Activated T-cell treated with anti-CD3 and anti-CD28 coated beads for 48 hours (primary cell): ENCODE results near the gene MCCD1.

Experiments
- DNase-seq: peaks from one replicate; pipeline ENCODE4 v3.0.0-alpha.2; 2020; ENCODE audit warnings: low read depth

MCCD1 gene

DNA sequence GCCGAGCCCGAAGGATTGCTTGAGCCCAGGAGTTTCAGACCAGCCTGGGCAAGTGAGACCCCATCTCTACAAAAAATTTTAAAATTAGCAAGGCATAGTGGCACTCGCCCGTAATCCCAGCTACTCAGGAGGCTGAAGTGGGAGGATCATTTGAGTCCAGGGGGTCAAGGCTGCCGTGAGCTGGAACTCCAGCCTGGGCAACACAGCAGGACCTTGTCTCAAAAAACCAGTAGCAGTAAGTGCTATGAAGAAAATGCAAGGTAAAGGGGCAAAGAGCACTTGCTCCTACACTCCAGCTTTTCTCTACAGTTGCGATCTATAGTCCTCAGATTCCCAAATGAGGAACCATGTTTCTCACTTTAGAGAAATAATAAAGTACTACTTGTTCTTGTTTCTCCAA, 14.9 kb downstream of the MCCD1 start:
- DNase-seq = no peak

GRCh38 chr6:31544676-31545075, 15.9 kb downstream of the MCCD1 start:
- no peak for DNase-seq

GRCh38 chr6:31545291-31545690, 16.5 kb downstream of the MCCD1 start:
- no peak for DNase-seq

DNA sequence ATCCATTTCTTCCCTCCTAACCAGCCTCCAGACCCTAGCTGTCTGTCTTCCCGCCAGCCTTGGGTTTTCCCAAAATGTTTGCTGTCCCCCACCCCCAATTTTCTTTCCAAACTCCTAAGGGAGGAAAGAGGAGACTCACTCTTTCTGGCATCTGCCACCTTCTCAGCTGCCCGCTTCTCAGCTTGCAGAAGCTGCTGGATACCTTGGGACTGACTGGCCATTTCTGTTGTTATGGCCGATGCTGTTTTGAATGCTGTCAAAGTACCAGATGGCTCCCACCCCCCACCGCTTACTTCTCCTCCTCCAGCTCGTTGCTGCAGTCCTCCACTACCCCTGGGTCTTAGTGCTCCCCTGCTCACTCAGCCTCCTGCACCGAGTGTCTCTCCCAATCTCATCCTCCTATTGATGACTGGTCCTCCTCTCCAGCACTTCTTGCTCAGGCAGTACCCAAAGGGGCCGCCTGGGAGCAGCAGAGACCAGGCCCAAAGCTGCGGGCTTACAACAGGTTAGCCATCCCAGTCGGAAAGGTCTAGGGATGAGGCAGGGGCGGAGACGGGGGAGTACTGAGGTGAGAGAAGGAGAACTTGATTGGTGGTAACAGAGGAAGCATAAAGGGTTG, 17.7 kb downstream of the MCCD1 start, which contains the start of gene ATP6V1G2:
Gene ATP6V1G2 (minus strand): TSS at position 270 of the 619 bp plus-strand sequence. CDS start 49 bp downstream, at position 221.
- DNase-seq = peak; percentile 88

- peak; percentile 90 for DNase-seq
Measured at GRCh38 chr6:31546958-31547726, 18.4 kb downstream of the MCCD1 start, which contains the start of gene NFKBIL1. Gene NFKBIL1, plus strand, starts transcription at chr6:31547608. Its CDS starts 87 bp downstream, at chr6:31547695.

DNA sequence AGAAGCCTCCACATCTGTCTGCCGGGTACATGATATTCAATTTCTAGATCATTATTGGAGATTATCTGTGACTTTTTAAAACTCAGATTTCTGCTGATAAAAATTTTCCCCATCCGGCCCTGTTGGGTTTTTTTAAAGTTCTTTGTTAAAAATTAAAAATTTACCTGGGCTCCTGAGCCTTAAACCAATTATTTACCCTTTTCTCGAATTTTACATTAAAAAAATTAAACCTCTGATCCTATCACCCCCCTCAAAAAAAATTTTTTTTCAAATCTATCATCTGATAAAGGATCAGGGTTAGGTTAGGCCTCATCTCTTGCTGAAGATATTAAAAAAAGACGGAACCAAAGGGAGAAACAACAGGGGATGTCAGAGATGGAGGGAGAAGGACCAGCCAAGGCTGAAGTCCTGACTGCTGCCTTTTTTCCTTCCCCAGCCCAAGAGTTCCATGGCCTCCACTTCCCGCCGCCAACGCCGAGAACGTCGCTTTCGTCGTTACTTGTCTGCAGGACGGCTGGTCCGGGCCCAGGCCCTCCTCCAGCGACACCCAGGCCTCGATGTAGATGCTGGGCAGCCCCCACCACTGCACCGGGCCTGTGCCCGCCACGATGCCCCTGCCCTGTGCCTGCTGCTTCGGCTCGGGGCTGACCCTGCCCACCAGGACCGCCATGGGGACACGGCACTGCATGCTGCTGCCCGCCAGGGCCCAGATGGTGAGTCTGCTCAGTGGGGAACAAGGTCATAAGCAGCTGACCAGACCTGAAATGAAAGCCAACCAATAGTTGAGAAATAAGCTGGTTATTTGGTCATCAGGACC, 19.2 kb downstream of the MCCD1 start:
- no peak for DNase-seq

GRCh38 chr6:31548544-31548873, 19.7 kb downstream of the MCCD1 start:
- DNase-seq = no peak

DNA sequence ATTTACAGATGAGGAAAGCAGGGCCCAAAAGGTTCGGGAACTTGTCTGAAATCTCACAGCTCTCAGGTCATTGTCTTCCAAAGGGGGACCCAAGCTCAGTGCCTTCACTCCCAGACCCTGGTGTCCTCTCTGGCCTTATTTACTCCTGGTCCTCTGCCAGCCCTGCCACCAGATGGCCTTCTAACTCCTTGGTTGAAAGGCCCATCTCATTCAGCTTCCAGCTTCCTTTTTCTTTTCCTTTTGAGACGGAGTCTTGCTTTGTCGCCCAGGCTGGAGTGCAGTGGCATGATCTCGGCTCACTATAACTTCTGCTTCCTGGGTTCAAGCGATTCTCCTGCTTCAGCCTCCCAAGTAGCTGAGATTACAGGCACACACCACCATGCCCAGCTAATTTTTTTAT, 22.6 kb downstream of the MCCD1 start:
- peak; percentile 51 for DNase-seq

DNA sequence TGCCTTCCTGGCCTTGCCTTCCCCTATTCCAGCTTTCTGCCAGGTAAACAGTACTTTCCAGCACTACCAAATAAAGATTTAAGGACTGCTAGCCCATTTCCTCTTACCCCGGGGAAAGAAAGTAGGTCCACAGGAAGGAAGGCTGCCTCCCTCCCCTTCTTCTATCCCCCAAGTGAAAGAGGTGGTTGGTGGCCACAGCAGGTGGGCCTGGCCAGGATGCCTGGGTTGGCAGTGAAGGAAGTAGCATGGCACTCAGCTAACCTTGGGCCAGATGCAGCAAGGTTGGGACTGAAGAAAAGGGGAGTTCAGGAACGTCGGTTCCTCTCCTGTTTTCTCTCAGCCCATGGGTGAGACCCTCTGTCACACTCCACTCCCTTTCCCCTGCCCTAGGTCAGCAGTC, 27.5 kb downstream of the MCCD1 start:
- no peak for DNase-seq

- DNase-seq = no peak
Measured at GRCh38 chr6:31557443-31558317, 28.9 kb downstream of the MCCD1 start.

GRCh38 chr6:31558318-31558625, 29.5 kb downstream of the MCCD1 start:
- no peak for DNase-seq

GRCh38 chr6:31558631-31559500, 30.1 kb downstream of the MCCD1 start:
- peak; percentile 63 for DNase-seq

GRCh38 chr6:31559606-31559957, 30.8 kb downstream of the MCCD1 start:
- DNase-seq = no peak

GRCh38 chr6:31559958-31560696, 31.4 kb downstream of the MCCD1 start:
- DNase-seq = no peak

DNA sequence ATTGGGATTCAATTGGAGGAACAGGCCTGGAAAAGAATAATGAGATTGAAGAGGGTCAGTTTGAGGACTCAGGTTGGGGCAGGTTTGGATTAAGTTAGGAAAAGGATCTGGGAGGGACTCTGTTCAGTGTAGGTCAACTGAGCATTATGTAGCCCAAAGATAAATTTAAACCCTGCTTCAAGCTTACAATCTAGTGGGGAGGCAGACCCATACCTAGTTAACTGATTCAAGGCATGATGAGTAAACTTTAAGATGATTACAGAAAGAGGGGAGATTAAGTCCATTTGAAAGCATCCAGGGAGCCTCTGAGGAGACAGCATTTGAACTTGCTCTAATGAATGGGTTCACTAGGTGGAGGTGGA, 31.9 kb downstream of the MCCD1 start:
- DNase-seq = no peak

- no peak for DNase-seq
Measured at GRCh38 chr6:31567531-31568370, 39.0 kb downstream of the MCCD1 start.

GRCh38 chr6:31568537-31568961, 39.8 kb downstream of the MCCD1 start:
- DNase-seq = no peak

- DNase-seq = no peak
Measured at GRCh38 chr6:31569861-31570536, 41.2 kb downstream of the MCCD1 start.
